Body of pancreas (tissue), 4 donors: ENCODE measurements around the gene TCEANC2. TPM values are rescaled to one million over a fixed set of nuclear protein-coding genes. Genes with fewer than 3 reads are reported as not detected.

Experiments
- ATAC-seq: fragments of 150-250 bp; one replicate; pipeline ENCODE4 v1.9.1; 2016
- DNase-seq, 4 donors: peaks; one replicate each; pipeline ENCODE4 v3.0.0-alpha.2; 2019
- H3K27ac ChIP-seq, 4 donors: fragments of 200-600 bp; sonication (generic); 1 replicate in 3 of 4; 2 replicates in 1 of 4; pipeline versions ENCODE4 v1.5.1 to v1.6.1; 2016 to 2019; ENCODE audit warnings: mild to moderate bottlenecking in 1 of 4, mixed read lengths in 1 of 4, moderate library complexity in 1 of 4
- H3K27me3 ChIP-seq, 2 donors: fragments of 200-600 bp; sonication (generic); one replicate each; pipeline ENCODE4 v1.6.0; 2016; ENCODE audit warnings: mild to moderate bottlenecking in 1 of 2
- H3K36me3 ChIP-seq, 2 donors: fragments of 200-600 bp; sonication (generic); replicated peaks in 1 of 2; 2 replicates each; pipeline ENCODE4 v1.5.1; 2016; ENCODE audit warnings: low read depth in 2 of 2; ENCODE audit not compliant: insufficient read depth in 1 of 2
- H3K4me1 ChIP-seq: fragments of 200-600 bp; sonication (generic); one replicate; pipeline ENCODE4 v1.6.0; 2016
- H3K4me3 ChIP-seq, 2 donors: fragments of 200-600 bp; sonication (generic); 1 replicate in 1 of 2; 2 replicates in 1 of 2; pipeline ENCODE4 v1.5.1; 2016 to 2019
- H3K9me3 ChIP-seq, 3 donors: fragments of 200-600 bp; sonication (generic); 1 replicate in 2 of 3; 2 replicates in 1 of 3; pipeline ENCODE4 v1.5.1; 2016
- CTCF ChIP-seq, 7 experiments: fragments of 450-650 bp in 4 of 7; fragments of 200-600 bp in 3 of 7; sonication (generic) in 3 of 7; IDR thresholded peaks; one replicate each; pipeline ENCODE4 v1.5.1; 2016 to 2019; ENCODE audit warnings: antibody characterized with exemption in 7 of 7
- POLR2A ChIP-seq, 3 donors: fragments of 450-650 bp; IDR thresholded peaks; one replicate each; pipeline ENCODE4 v1.6.1; 2016; ENCODE audit warnings: antibody characterized with exemption in 3 of 3, mild to moderate bottlenecking in 2 of 3
- whole genome bisulfite sequencing, 2 donors: methylation state at CpG; one replicate each; pipeline ENCODE4 v1.1.5; 2017; 5-methylcytosine and 5-hydroxymethylcytosine counted together
- intact Hi-C: fragments of 100-400 bp; cut with DNase I; formaldehyde crosslinking; loops from one replicate; pipeline ENCODE4 v1.15.1; 2023
- total RNA-seq, 2 donors: library from RNA; depleted of rRNA; stranded (reverse); fragments of >200 nt; gene quantifications; one replicate each; pipeline ENCODE4 v1.1.0, GENCODE V29; 2016

The TCEANC2 gene
- total RNA-seq, 2 donors from 2014 or later: 1.3 to 2.9 TPM

- DNase-seq: no peak
- H3K36me3 ChIP-seq: no peaks in the 10 kb centered on the region
- H3K4me3 ChIP-seq: no peak overlapping the region
- TF ChIP-seq POLR2A (IDR thresholded peaks at IDR 0.05) (no peak), CTCF (IDR thresholded peaks at IDR 0.05) (no peak)
- 100% methylated on average over 1 of the region's 1 CpG for WGBS, 2 donors
- no peak overlapping the region for H3K27ac ChIP-seq
- no peak for ATAC-seq
- peaks cover 10% of the 10 kb centered on the region for H3K4me1 ChIP-seq
- no peaks in the 10 kb centered on the region for H3K9me3 ChIP-seq
- H3K27me3 ChIP-seq: no peaks in the 10 kb centered on the region
- intact Hi-C loops: no loop called here
Observed at GRCh38 chr1:54138994-54139393, 85.6 kb downstream of the TCEANC2 start.

- H3K27me3 ChIP-seq: no peaks in the 10 kb centered on the region
- H3K36me3 ChIP-seq: no peaks in the 10 kb centered on the region
- 93 to 100% methylated on average over 9 to 12 of the region's 12 CpGs for WGBS, 2 donors
- TF ChIP-seq POLR2A (IDR thresholded peaks at IDR 0.05): no peak
- TF ChIP-seq CTCF (IDR thresholded peaks at IDR 0.05): no peak
- no peak overlapping the region for H3K27ac ChIP-seq
- peaks cover 10% of the 10 kb centered on the region for H3K4me1 ChIP-seq
- no peak for DNase-seq
- H3K4me3 ChIP-seq: no peak overlapping the region
- H3K9me3 ChIP-seq: no peaks in the 10 kb centered on the region
- intact Hi-C loops: no loop called here
- ATAC-seq: no peak
Observed at GRCh38 chr1:54139711-54140110, 86.3 kb downstream of the TCEANC2 start.

GRCh38 chr1:54142146-54142900 lies 88.9 kb downstream of the TCEANC2 start:
- WGBS, 2 donors: 68 to 74% methylated on average over 9 of the region's 9 CpGs
- Histone ChIP-seq H3K36me3 (no peaks in the 10 kb centered on the region), H3K9me3 (no peaks in the 10 kb centered on the region), H3K4me3 (no peak overlapping the region), H3K4me1 (peaks cover 7% of the 10 kb centered on the region), H3K27ac (no peak overlapping the region), H3K27me3 (no peaks in the 10 kb centered on the region)
- DNase-seq (no peak), ATAC-seq (no peak)
- intact Hi-C loops: no loop called here
- TF ChIP-seq POLR2A (IDR thresholded peaks at IDR 0.05) (no peak), CTCF (IDR thresholded peaks at IDR 0.05) (no peak)

GRCh38 chr1:54144366-54144765 lies 91.0 kb downstream of the TCEANC2 start:
- ATAC-seq: no peak
- Histone ChIP-seq H3K9me3 (no peaks in the 10 kb centered on the region), H3K4me1 (no peaks in the 10 kb centered on the region), H3K36me3 (no peaks in the 10 kb centered on the region), H3K4me3 (no peak overlapping the region), H3K27me3 (no peaks in the 10 kb centered on the region), H3K27ac (no peak overlapping the region)
- TF ChIP-seq CTCF (IDR thresholded peaks at IDR 0.05) (no peak), POLR2A (IDR thresholded peaks at IDR 0.05) (no peak)
- intact Hi-C loops: no loop called here
- DNase-seq: no peak
- WGBS, 2 donors: 97 to 98% methylated on average over 11 of the region's 11 CpGs

GRCh38 chr1:54149734-54150133 lies 96.3 kb downstream of the TCEANC2 start:
- WGBS, 2 donors: 86 to 98% methylated on average over 2 to 3 of the region's 3 CpGs
- ATAC-seq: no peak
- Histone ChIP-seq H3K9me3 (no peaks in the 10 kb centered on the region), H3K4me1 (peaks cover 11% of the 10 kb centered on the region), H3K27me3 (no peaks in the 10 kb centered on the region), H3K4me3 (no peak overlapping the region), H3K27ac (no peak overlapping the region), H3K36me3 (no peaks in the 10 kb centered on the region)
- TF ChIP-seq CTCF (IDR thresholded peaks at IDR 0.05): no peak
- no peak for TF ChIP-seq POLR2A (IDR thresholded peaks at IDR 0.05)
- intact Hi-C loops: no loop called here
- no peak for DNase-seq
